HEK293 (cell line): ENCODE data around the gene CLK4.

Experiments used
- CTCF ChIA-PET: fragments of 350-600 bp; formaldehyde crosslinking; extraction: SDS; loops from one replicate; lab custom pipeline; 2021; ENCODE audit warnings: antibody characterized with exemption; lab: Yijun Ruan, JAX
- POLR2A ChIA-PET: fragments of 300-600 bp; formaldehyde crosslinking; extraction: SDS; loops from one replicate; lab custom pipeline; 2020; ENCODE audit warnings: antibody characterized with exemption, inconsistent platforms; lab: Yijun Ruan, JAX
- H3K27ac ChIP-seq: fragments of 200-500 bp; sonication (Bioruptor generic); 2 replicates; pipeline ENCODE4 v1.5.1; 2014; ENCODE audit warnings: low read depth, low read length, control low read depth, inconsistent platforms; ENCODE audit errors: extremely low read depth
- H3K36me3 ChIP-seq, 2 experiments: fragments of 200-500 bp in 1 of 2; sonication (Bioruptor generic) in 1 of 2; 1 replicate in 1 of 2; 2 replicates in 1 of 2; pipeline ENCODE4 v1.5.1; 2014 to 2017; ENCODE audit warnings: inconsistent platforms in 2 of 2, low read length in 2 of 2; ENCODE audit not compliant: control insufficient read depth in 2 of 2, insufficient read depth in 1 of 2
- H3K4me1 ChIP-seq: fragments of 200-500 bp; sonication (Bioruptor generic); 2 replicates; pipeline ENCODE4 v1.5.1; 2014; ENCODE audit warnings: mild to moderate bottlenecking, low read length, inconsistent platforms; ENCODE audit not compliant: control insufficient read depth, insufficient read depth
- H3K4me3 ChIP-seq: 2 replicates; pipeline ENCODE4 v1.5.1; 2011; ENCODE audit warnings: low read depth, mild to moderate bottlenecking, control low read depth, low read length, moderate library complexity
- H3K9me3 ChIP-seq: fragments of 200-500 bp; sonication (Bioruptor generic); 2 replicates; pipeline ENCODE4 v1.5.1; 2014; ENCODE audit warnings: low read depth, low read length, inconsistent platforms; ENCODE audit not compliant: control insufficient read depth, insufficient read depth
- EGR2 ChIP-seq: fragments of 450-650 bp; formaldehyde crosslinking; IDR thresholded peaks from 2 replicates; pipeline ENCODE4 v1.5.1; 2016; ENCODE audit warnings: low read depth, missing biosample characterization, missing genetic modification characterization
- REST ChIP-seq: fragments of 450-650 bp; formaldehyde crosslinking; IDR thresholded peaks from 2 replicates; pipeline ENCODE4 v1.5.1; 2016; ENCODE audit warnings: missing biosample characterization, missing genetic modification characterization
- SP2 ChIP-seq: fragments of 450-650 bp; formaldehyde crosslinking; IDR thresholded peaks from 2 replicates; pipeline ENCODE4 v1.5.1; 2016; ENCODE audit warnings: missing biosample characterization, missing genetic modification characterization
- ZBTB26 ChIP-seq: fragments of 450-650 bp; formaldehyde crosslinking; optimal IDR thresholded peaks from 2 replicates; pipeline ENCODE3; 2016; ENCODE audit warnings: missing biosample characterization, mild to moderate bottlenecking, missing genetic modification characterization
- ZFHX2 ChIP-seq: fragments of 450-650 bp; formaldehyde crosslinking; conservative IDR thresholded peaks from 2 replicates; pipeline ENCODE4 v1.5.1; 2016; ENCODE audit warnings: missing biosample characterization, missing genetic modification characterization
- ZNF140 ChIP-seq: fragments of 450-650 bp; formaldehyde crosslinking; IDR thresholded peaks from 2 replicates; pipeline ENCODE4 v1.5.1; 2016; ENCODE audit warnings: missing biosample characterization, missing genetic modification characterization
- ZNF184 ChIP-seq: fragments of 450-650 bp; IDR thresholded peaks from 2 replicates; pipeline ENCODE4 v1.5.1; 2018; ENCODE audit warnings: missing biosample characterization, mild to moderate bottlenecking, missing genetic modification characterization
- ZNF248 ChIP-seq: fragments of 450-650 bp; formaldehyde crosslinking; IDR thresholded peaks from 2 replicates; pipeline ENCODE4 v1.5.1; 2017; ENCODE audit warnings: missing biosample characterization, missing genetic modification characterization
- ZNF335 ChIP-seq: fragments of 450-650 bp; formaldehyde crosslinking; conservative IDR thresholded peaks from 2 replicates; pipeline ENCODE4 v1.5.1; 2016; ENCODE audit warnings: missing biosample characterization, missing genetic modification characterization
- ZNF362 ChIP-seq: fragments of 450-650 bp; formaldehyde crosslinking; IDR thresholded peaks from 2 replicates; pipeline ENCODE4 v1.5.1; 2016; ENCODE audit warnings: missing biosample characterization, missing genetic modification characterization
- ZNF510 ChIP-seq: fragments of 450-650 bp; formaldehyde crosslinking; IDR thresholded peaks from 2 replicates; pipeline ENCODE4 v1.5.1; 2018; ENCODE audit warnings: mild to moderate bottlenecking, missing genetic modification characterization, missing biosample characterization; ENCODE audit not compliant: insufficient replicate concordance
- ZNF639 ChIP-seq: fragments of 450-650 bp; formaldehyde crosslinking; IDR thresholded peaks from 2 replicates; pipeline ENCODE4 v1.5.1; 2016; ENCODE audit warnings: missing biosample characterization, missing genetic modification characterization
- ZNF664 ChIP-seq: fragments of 450-650 bp; formaldehyde crosslinking; IDR thresholded peaks from 2 replicates; pipeline ENCODE4 v1.5.1; 2016; ENCODE audit warnings: missing biosample characterization, missing genetic modification characterization

CLK4 gene

GRCh38 chr5:178661836-178662540 lies 35.1 kb upstream of the CLK4 start:
- no peak overlapping the region for H3K27ac ChIP-seq
- H3K36me3 ChIP-seq: no peaks in the 10 kb centered on the region
- TF ChIP-seq ZNF510 (tag by site-specific recombination) (no peak), ZNF248 (tag by site-specific recombination) (no peak), ZNF335 (tag by site-specific recombination) (no peak), REST (tag by site-specific recombination) (no peak), ZNF362 (tag by site-specific recombination) (no peak), ZNF664 (tag by site-specific recombination) (no peak), ZNF140 (tag by site-specific recombination) (no peak), ZNF184 (no peak), ZNF639 (tag by site-specific recombination) (no peak), ZBTB26 (tag by site-specific recombination) (no peak)
- no peaks in the 10 kb centered on the region for H3K9me3 ChIP-seq
- H3K4me3 ChIP-seq: no peak overlapping the region
- POLR2A ChIA-PET: no interaction called here
- no peaks in the 10 kb centered on the region for H3K4me1 ChIP-seq
- CTCF ChIA-PET: no interaction called here

- no peak overlapping the region for H3K27ac ChIP-seq
- CTCF ChIA-PET: no interaction called here
- POLR2A ChIA-PET: no interaction called here
- TF ChIP-seq EGR2 (peak; percentile 39; the same call in 1 of the 2 replicates), ZFHX2 (tag by site-specific recombination) (0 out of 2 replicates have a peak, but pooled peaks have one; percentile 9), SP2 (tag by site-specific recombination) (no peak)
- H3K36me3 ChIP-seq: no peaks in the 10 kb centered on the region
- no peaks in the 10 kb centered on the region for H3K9me3 ChIP-seq
- H3K4me1 ChIP-seq: no peaks in the 10 kb centered on the region
- no peak overlapping the region for H3K4me3 ChIP-seq
Measured at GRCh38 chr5:178651046-178651810, 24.4 kb upstream of the CLK4 start.
